GM23338 (cell line): ENCODE results near the gene ACOT11. TPM values are rescaled to one million over a fixed set of nuclear protein-coding genes. Genes with fewer than 3 reads are reported as not detected.

ENCODE experiments used
- ATAC-seq: fragments of 200-7000 bp; cut with Tn5 transposase; 3 replicates; pipeline ENCODE4 v1.9.1; 2020
- DNase-seq: peaks from one replicate; pipeline ENCODE4 v3.0.0-alpha.2; 2015; ENCODE audit warnings: low spot score
- H2AFZ ChIP-seq: fragments of 200-600 bp; sonication (generic); 2 replicates; pipeline ENCODE4 v1.8.0; 2016; ENCODE audit warnings: antibody characterized with exemption, mild to moderate bottlenecking, moderate library complexity
- H3F3A ChIP-seq: fragments of 200-600 bp; sonication (generic); replicated peaks from 2 replicates; pipeline ENCODE4 v1.8.0; 2017; ENCODE audit warnings: antibody characterized with exemption, mixed run types, low read depth
- H3K27ac ChIP-seq: fragments of 200-600 bp; sonication (generic); 2 replicates; pipeline ENCODE4 v1.6.1; 2016; ENCODE audit warnings: low read depth
- H3K27me3 ChIP-seq: fragments of 200-600 bp; sonication (generic); 2 replicates; pipeline ENCODE4 v1.8.0; 2016; ENCODE audit warnings: mild to moderate bottlenecking, mixed run types, moderate library complexity; ENCODE audit not compliant: insufficient read depth
- H3K36me3 ChIP-seq: fragments of 200-600 bp; sonication (generic); 2 replicates; pipeline ENCODE4 v1.8.0; 2016; ENCODE audit warnings: mild to moderate bottlenecking; ENCODE audit not compliant: insufficient read depth
- H3K4me1 ChIP-seq: fragments of 200-600 bp; sonication (generic); 2 replicates; pipeline ENCODE4 v1.8.0; 2016; ENCODE audit warnings: mild to moderate bottlenecking, moderate library complexity; ENCODE audit not compliant: insufficient read depth
- H3K4me2 ChIP-seq: fragments of 200-600 bp; sonication (generic); 2 replicates; pipeline ENCODE4 v1.7.1; 2017; ENCODE audit warnings: mixed run types
- H3K4me3 ChIP-seq: fragments of 200-600 bp; sonication (generic); 2 replicates; pipeline ENCODE4 v1.6.1; 2016; ENCODE audit warnings: mixed run types
- H3K79me2 ChIP-seq: fragments of 200-600 bp; sonication (generic); replicated peaks from 2 replicates; pipeline ENCODE4 v1.8.0; 2017; ENCODE audit warnings: mild to moderate bottlenecking; ENCODE audit not compliant: insufficient read depth
- H3K9me2 ChIP-seq: fragments of 200-600 bp; sonication (generic); 2 replicates; pipeline ENCODE4 v1.8.0; 2017; ENCODE audit not compliant: insufficient read depth
- H4K20me1 ChIP-seq: fragments of 200-600 bp; sonication (generic); replicated peaks from 2 replicates; pipeline ENCODE4 v1.8.0; 2017; ENCODE audit warnings: mild to moderate bottlenecking; ENCODE audit not compliant: insufficient read depth
- H3K27ac Mint-ChIP-seq: 2 replicates; pipeline ENCODE4 v1.8.0; 2020; ENCODE audit warnings: inconsistent platforms, mild to moderate bottlenecking, moderate library complexity, mixed read lengths
- H3K27me3 Mint-ChIP-seq: 3 replicates; pipeline ENCODE4 v1.8.0; 2022; ENCODE audit warnings: low read depth, mild to moderate bottlenecking, moderate library complexity, mixed read lengths, inconsistent platforms; ENCODE audit not compliant: insufficient read depth, poor library complexity
- H3K36me3 Mint-ChIP-seq: 3 replicates; pipeline ENCODE4 v1.8.0; 2021; ENCODE audit warnings: low read depth, mild to moderate bottlenecking, inconsistent platforms, moderate library complexity, mixed read lengths
- H3K4me1 Mint-ChIP-seq: 3 replicates; pipeline ENCODE4 v1.8.0; 2020; ENCODE audit warnings: mild to moderate bottlenecking, inconsistent platforms, mixed read lengths
- H3K4me3 Mint-ChIP-seq: 3 replicates; pipeline ENCODE4 v1.8.0; 2021; ENCODE audit warnings: moderate library complexity, mild to moderate bottlenecking, inconsistent platforms, mixed read lengths
- H3K9me3 Mint-ChIP-seq: 3 replicates; pipeline ENCODE4 v1.8.0; 2020; ENCODE audit warnings: moderate library complexity, mild to moderate bottlenecking, inconsistent platforms, mixed read lengths
- CREB1 ChIP-seq: fragments of 250-450 bp; sonication (Bioruptor Pico); IDR thresholded peaks from 2 replicates; pipeline ENCODE4 v1.5.0; 2020; ENCODE audit warnings: low read depth, mild to moderate bottlenecking, moderate library complexity
- EZH2 ChIP-seq: fragments of 200-600 bp; sonication (generic); IDR thresholded peaks from one replicate; pipeline ENCODE4 v1.8.0; 2017; ENCODE audit warnings: antibody characterized with exemption, mild to moderate bottlenecking, low read depth; ENCODE audit not compliant: unreplicated experiment
- EZH2phosphoT487 ChIP-seq: fragments of 200-600 bp; sonication (generic); IDR thresholded peaks from one replicate; pipeline ENCODE4 v1.8.1; 2018; ENCODE audit warnings: antibody characterized with exemption; ENCODE audit not compliant: unreplicated experiment
- JUNB ChIP-seq: IDR thresholded peaks from one replicate; pipeline ENCODE4 v1.6.1; 2016; ENCODE audit warnings: antibody characterized with exemption; ENCODE audit not compliant: unreplicated experiment
- NANOG ChIP-seq: IDR thresholded peaks from 2 replicates; pipeline ENCODE4 v1.6.1; 2016; ENCODE audit warnings: antibody characterized with exemption, borderline replicate concordance
- POLR2AphosphoS5 ChIP-seq: IDR thresholded peaks from 2 replicates; pipeline ENCODE4 v1.6.1; 2016; ENCODE audit warnings: antibody characterized with exemption, low read depth
- STAT1 ChIP-seq: IDR thresholded peaks from one replicate; pipeline ENCODE4 v1.6.1; 2016; ENCODE audit warnings: antibody characterized with exemption; ENCODE audit not compliant: unreplicated experiment
- ZNF331 ChIP-seq: fragments of 250-450 bp; sonication (Bioruptor Pico); IDR thresholded peaks from 2 replicates; pipeline ENCODE4 v1.5.0; 2020; ENCODE audit warnings: low read depth, mild to moderate bottlenecking, moderate library complexity
- polyA plus RNA-seq: library from polyadenylated mRNA; unstranded; fragments of >200 nt; fragmentation: Nextera tagmentation; extraction: Ambion mirVana; gene quantifications from 2 replicates; pipeline ENCODE4 v1.2.1, GENCODE V29; 2016
- total RNA-seq: library from RNA; depleted of rRNA; stranded (reverse); fragments of >200 nt; shearing (Covaris generic); gene quantifications from 2 replicates; pipeline ENCODE4 v1.2.3, GENCODE V29; 2014
- TF ChIP-seq, protein P1 (sequence below), 2 experiments: fragments of 200-600 bp in 1 of 2; sonication (generic) in 1 of 2; conservative IDR thresholded peaks; 2 replicates each; pipeline versions ENCODE4 v1.5.1 to v1.6.1; 2016 to 2017; ENCODE audit warnings: antibody characterized with exemption in 2 of 2, low read depth in 2 of 2, mild to moderate bottlenecking in 2 of 2, moderate library complexity in 1 of 2
- TF ChIP-seq, protein P2 (sequence below): IDR thresholded peaks from 2 replicates; pipeline ENCODE4 v1.6.1; 2016; ENCODE audit warnings: antibody characterized with exemption

ACOT11 gene
- total and polyA plus RNA-seq, 2 experiments from 2014 or later, result 1.6 to 2.7 TPM

DNA sequence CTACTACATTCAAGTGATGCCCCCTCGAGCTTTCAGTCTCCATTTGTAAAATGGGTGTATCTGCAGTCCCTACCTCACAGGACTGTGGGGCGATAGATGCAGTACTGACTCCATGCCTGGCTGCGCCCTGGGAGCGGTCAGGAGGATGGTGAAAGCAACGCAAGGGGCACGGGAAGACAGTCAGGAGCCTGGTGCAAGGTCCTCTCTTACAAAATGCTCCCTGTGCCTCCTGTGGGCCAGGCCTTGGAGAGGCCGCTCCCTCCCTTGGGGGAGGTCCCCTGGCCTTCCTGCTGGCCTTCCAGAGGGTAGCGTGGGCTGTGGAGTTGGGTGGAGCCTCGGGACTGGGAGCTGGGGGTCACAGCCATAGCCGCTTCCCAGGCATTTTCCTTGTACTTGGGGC is 53.7 kb downstream of the ACOT11 start (continued):
- TF ChIP-seq, protein P1, sequence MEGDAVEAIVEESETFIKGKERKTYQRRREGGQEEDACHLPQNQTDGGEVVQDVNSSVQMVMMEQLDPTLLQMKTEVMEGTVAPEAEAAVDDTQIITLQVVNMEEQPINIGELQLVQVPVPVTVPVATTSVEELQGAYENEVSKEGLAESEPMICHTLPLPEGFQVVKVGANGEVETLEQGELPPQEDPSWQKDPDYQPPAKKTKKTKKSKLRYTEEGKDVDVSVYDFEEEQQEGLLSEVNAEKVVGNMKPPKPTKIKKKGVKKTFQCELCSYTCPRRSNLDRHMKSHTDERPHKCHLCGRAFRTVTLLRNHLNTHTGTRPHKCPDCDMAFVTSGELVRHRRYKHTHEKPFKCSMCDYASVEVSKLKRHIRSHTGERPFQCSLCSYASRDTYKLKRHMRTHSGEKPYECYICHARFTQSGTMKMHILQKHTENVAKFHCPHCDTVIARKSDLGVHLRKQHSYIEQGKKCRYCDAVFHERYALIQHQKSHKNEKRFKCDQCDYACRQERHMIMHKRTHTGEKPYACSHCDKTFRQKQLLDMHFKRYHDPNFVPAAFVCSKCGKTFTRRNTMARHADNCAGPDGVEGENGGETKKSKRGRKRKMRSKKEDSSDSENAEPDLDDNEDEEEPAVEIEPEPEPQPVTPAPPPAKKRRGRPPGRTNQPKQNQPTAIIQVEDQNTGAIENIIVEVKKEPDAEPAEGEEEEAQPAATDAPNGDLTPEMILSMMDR (conservative IDR thresholded peaks at IDR 0.05; ENCODE audit: low read depth in 2 of 2), result no peak
- TF ChIP-seq EZH2, result no peak

DNA sequence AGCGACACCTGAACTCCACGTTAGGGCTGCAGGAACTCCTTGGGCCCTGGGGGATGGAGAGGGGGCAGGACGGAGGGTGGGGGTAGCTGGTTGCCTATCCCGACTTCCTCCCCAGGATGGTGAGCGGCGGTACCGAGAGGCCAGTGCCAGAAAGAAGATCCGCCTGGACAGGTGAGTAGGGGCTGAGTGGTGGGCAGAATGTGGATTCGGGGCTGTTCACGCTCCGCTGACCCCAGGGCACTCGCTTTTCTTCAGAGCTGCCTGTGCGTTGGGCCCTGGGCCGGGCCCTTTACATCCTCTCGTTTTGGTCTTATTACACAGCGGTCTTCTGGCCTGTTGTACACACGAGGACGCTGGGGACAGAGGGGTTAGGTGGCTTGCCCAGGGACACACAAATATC is 54.5 kb downstream of the ACOT11 start:
- H3K4me3 Mint-ChIP-seq, result no peak overlapping the region
- H4K20me1 ChIP-seq, result no peaks in the 10 kb centered on the region
- no peak overlapping the region for H2AFZ ChIP-seq
- no peak for TF ChIP-seq JUNB
- H3K79me2 ChIP-seq, result no peaks in the 10 kb centered on the region
- H3K9me2 ChIP-seq, result no peaks in the 10 kb centered on the region
- no peak overlapping the region for H3K27ac ChIP-seq
- no peaks in the 10 kb centered on the region for H3F3A ChIP-seq
- no peak overlapping the region for H3K4me2 ChIP-seq
- peaks cover 5% of the 10 kb centered on the region; the same call in 1 of the 2 replicates for H3K4me1 ChIP-seq
- no peak overlapping the region for H3K27ac Mint-ChIP-seq
- no peaks in the 10 kb centered on the region for H3K27me3 ChIP-seq
- H3K36me3 Mint-ChIP-seq, result no peaks in the 10 kb centered on the region
- H3K4me3 ChIP-seq, result no peak overlapping the region
- H3K4me1 Mint-ChIP-seq, result peaks cover 5% of the 10 kb centered on the region
- H3K9me3 Mint-ChIP-seq, result no peaks in the 10 kb centered on the region
- H3K36me3 ChIP-seq, result no peaks in the 10 kb centered on the region
- peaks cover 1% of the 10 kb centered on the region for H3K27me3 Mint-ChIP-seq
- no peak for ATAC-seq
- no peak for DNase-seq

DNA sequence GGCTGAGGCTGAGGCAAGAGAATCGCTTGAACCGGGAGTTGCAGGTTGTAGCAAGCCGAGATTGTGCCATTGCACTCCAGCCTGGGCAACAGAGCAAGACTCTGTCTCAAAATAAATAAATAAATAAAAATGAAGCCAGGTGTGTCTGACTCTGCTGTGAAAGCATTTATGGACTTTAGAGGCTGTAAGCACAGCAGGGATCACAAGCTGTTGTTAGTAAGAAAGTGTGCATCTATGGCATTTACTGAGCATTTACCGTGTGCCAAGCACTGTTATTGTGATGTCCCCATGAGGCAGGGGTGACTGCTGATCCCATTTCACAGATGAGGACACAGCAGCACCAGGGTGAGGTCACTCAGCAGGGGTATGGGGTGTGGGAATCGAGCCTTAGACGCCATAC is 55.2 kb downstream of the ACOT11 start:
- TF ChIP-seq EZH2 (no peak), NANOG (no peak), EZH2phosphoT487 (no peak)
- H3F3A ChIP-seq, result no peaks in the 10 kb centered on the region
- H3K36me3 ChIP-seq, result no peaks in the 10 kb centered on the region
- H3K79me2 ChIP-seq, result no peaks in the 10 kb centered on the region
- H3K27ac Mint-ChIP-seq, result no peak overlapping the region
- H3K4me2 ChIP-seq, result no peak overlapping the region
- no peak overlapping the region for H2AFZ ChIP-seq
- no peaks in the 10 kb centered on the region for H3K36me3 Mint-ChIP-seq
- DNase-seq, result no peak
- no peak overlapping the region for H3K4me3 ChIP-seq
- H3K9me2 ChIP-seq, result no peaks in the 10 kb centered on the region
- H3K27me3 Mint-ChIP-seq, result peaks cover 2% of the 10 kb centered on the region
- H3K27me3 ChIP-seq, result no peaks in the 10 kb centered on the region
- no peak for ATAC-seq
- peaks cover 6% of the 10 kb centered on the region for H3K4me1 Mint-ChIP-seq
- no peaks in the 10 kb centered on the region for H3K4me1 ChIP-seq
- no peaks in the 10 kb centered on the region for H4K20me1 ChIP-seq
- no peak overlapping the region for H3K27ac ChIP-seq
- H3K9me3 Mint-ChIP-seq, result no peaks in the 10 kb centered on the region
- H3K4me3 Mint-ChIP-seq, result no peak overlapping the region

DNA sequence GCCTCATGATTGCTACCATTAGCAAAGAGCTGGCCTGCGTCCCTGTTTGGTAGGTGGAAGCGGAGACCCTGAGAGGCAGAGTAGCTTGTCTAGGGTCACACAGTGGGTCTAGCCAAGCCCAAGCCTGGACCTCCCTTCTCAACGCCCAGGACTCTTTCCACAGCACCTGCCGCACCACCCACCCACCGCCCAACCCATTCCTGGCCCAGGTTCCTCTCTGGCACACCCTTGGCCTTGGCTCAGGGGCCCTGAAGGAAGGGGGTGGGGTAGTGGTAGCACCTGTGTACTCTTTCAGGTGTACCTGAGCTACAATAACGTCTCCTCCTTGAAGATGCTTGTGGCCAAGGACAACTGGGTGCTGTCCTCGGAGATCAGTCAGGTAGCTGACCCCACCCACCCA is 56.0 kb downstream of the ACOT11 start:
- Histone ChIP-seq H3F3A (no peaks in the 10 kb centered on the region), H3K9me2 (no peaks in the 10 kb centered on the region), H3K4me2 (no peak overlapping the region), H3K27ac (no peak overlapping the region), H3K27me3 (no peaks in the 10 kb centered on the region), H3K4me3 (no peak overlapping the region), H3K4me1 (no peaks in the 10 kb centered on the region), H3K79me2 (no peaks in the 10 kb centered on the region), H2AFZ (no peak overlapping the region), H3K36me3 (no peaks in the 10 kb centered on the region), H4K20me1 (no peaks in the 10 kb centered on the region)
- no peak for DNase-seq
- H3K9me3 Mint-ChIP-seq, result no peaks in the 10 kb centered on the region
- H3K27ac Mint-ChIP-seq, result no peak overlapping the region
- H3K4me1 Mint-ChIP-seq, result peaks cover 12% of the 10 kb centered on the region
- ATAC-seq, result no peak
- H3K36me3 Mint-ChIP-seq, result no peaks in the 10 kb centered on the region
- peaks cover 6% of the 10 kb centered on the region for H3K27me3 Mint-ChIP-seq
- no peak overlapping the region for H3K4me3 Mint-ChIP-seq
- TF ChIP-seq, protein P1 (conservative IDR thresholded peaks at IDR 0.05; ENCODE audit: low read depth in 2 of 2), result no peak
- no peak for TF ChIP-seq ZNF331 (CRISPR knock-in tag)
- no peak for TF ChIP-seq CREB1 (CRISPR knock-in tag)
- no peak for TF ChIP-seq POLR2AphosphoS5
- TF ChIP-seq, protein P2, sequence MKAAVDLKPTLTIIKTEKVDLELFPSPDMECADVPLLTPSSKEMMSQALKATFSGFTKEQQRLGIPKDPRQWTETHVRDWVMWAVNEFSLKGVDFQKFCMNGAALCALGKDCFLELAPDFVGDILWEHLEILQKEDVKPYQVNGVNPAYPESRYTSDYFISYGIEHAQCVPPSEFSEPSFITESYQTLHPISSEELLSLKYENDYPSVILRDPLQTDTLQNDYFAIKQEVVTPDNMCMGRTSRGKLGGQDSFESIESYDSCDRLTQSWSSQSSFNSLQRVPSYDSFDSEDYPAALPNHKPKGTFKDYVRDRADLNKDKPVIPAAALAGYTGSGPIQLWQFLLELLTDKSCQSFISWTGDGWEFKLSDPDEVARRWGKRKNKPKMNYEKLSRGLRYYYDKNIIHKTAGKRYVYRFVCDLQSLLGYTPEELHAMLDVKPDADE, result no peak
- TF ChIP-seq STAT1, result no peak
